H9 (cell line): Measurements from ENCODE around the gene SLC9A7. TPM values are rescaled to one million over a fixed set of nuclear protein-coding genes. Genes with fewer than 3 reads are reported as not detected.

Experiments used
- DNase-seq: peaks from one replicate; pipeline ENCODE4 v3.0.0-alpha.2; 2017
- H2AFZ ChIP-seq: one replicate; pipeline ENCODE4 v1.6.1; 2013; ENCODE audit warnings: mild to moderate bottlenecking, low read length, control low read depth, moderate library complexity
- H2AK5ac ChIP-seq: 2 replicates; pipeline ENCODE4 v1.6.1; 2013; ENCODE audit warnings: low read length, control low read depth, mixed read lengths; ENCODE audit not compliant: insufficient read length
- H2BK120ac ChIP-seq: one replicate; pipeline ENCODE4 v1.6.1; 2013; ENCODE audit warnings: low read depth, mild to moderate bottlenecking, low read length, control low read depth, inconsistent platforms; ENCODE audit not compliant: poor library complexity, severe bottlenecking
- H2BK12ac ChIP-seq: 2 replicates; pipeline ENCODE4 v1.6.1; 2013; ENCODE audit warnings: low read length, control low read depth, mixed read lengths, low read depth; ENCODE audit not compliant: insufficient read length
- H2BK15ac ChIP-seq: 2 replicates; pipeline ENCODE4 v1.6.1; 2013; ENCODE audit warnings: low read depth, low read length, control low read depth
- H2BK20ac ChIP-seq: one replicate; pipeline ENCODE4 v1.6.1; 2013; ENCODE audit warnings: low read depth, mild to moderate bottlenecking, low read length, control low read depth, inconsistent platforms; ENCODE audit not compliant: poor library complexity, severe bottlenecking
- H2BK5ac ChIP-seq: 2 replicates; pipeline ENCODE4 v1.6.1; 2013; ENCODE audit warnings: low read length, control low read depth, mixed read lengths; ENCODE audit not compliant: insufficient read length
- H3K14ac ChIP-seq: 2 replicates; pipeline ENCODE4 v1.6.1; 2013; ENCODE audit warnings: low read length, control low read depth; ENCODE audit not compliant: insufficient read depth
- H3K18ac ChIP-seq: 2 replicates; pipeline ENCODE4 v1.6.1; 2013; ENCODE audit warnings: low read depth, mild to moderate bottlenecking, mixed read lengths, low read length, control low read depth; ENCODE audit not compliant: insufficient read length
- H3K23ac ChIP-seq: 2 replicates; pipeline ENCODE4 v1.6.1; 2013; ENCODE audit warnings: low read length, control low read depth, mixed read lengths, low read depth; ENCODE audit not compliant: insufficient read length
- H3K23me2 ChIP-seq: 2 replicates; pipeline ENCODE4 v1.6.1; 2013; ENCODE audit warnings: low read depth, mild to moderate bottlenecking, mixed read lengths, low read length, control low read depth; ENCODE audit not compliant: insufficient read length, poor library complexity, severe bottlenecking
- H3K27ac ChIP-seq: 2 replicates; pipeline ENCODE4 v1.5.1; 2013; ENCODE audit warnings: low read length, control low read depth, mixed read lengths, low read depth; ENCODE audit not compliant: insufficient read length
- H3K27me3 ChIP-seq: 2 replicates; pipeline ENCODE4 v1.6.1; 2013; ENCODE audit warnings: low read length, control low read depth, inconsistent platforms; ENCODE audit not compliant: insufficient read depth
- H3K4ac ChIP-seq: 2 replicates; pipeline ENCODE4 v1.6.1; 2013; ENCODE audit warnings: low read depth, mild to moderate bottlenecking, control low read depth, inconsistent platforms, low read length, moderate library complexity
- H3K4me1 ChIP-seq: 2 replicates; pipeline ENCODE4 v1.6.1; 2013; ENCODE audit warnings: low read length, control low read depth, inconsistent platforms; ENCODE audit not compliant: insufficient read depth
- H3K4me2 ChIP-seq: 2 replicates; pipeline ENCODE4 v1.6.1; 2013; ENCODE audit warnings: low read length, control low read depth, mixed read lengths; ENCODE audit not compliant: insufficient read length, insufficient read depth
- H3K56ac ChIP-seq: 2 replicates; pipeline ENCODE4 v1.6.1; 2013; ENCODE audit warnings: low read depth, mild to moderate bottlenecking, mixed read lengths, low read length, control low read depth; ENCODE audit not compliant: insufficient read length
- H3K79me1 ChIP-seq: 2 replicates; pipeline ENCODE4 v1.6.1; 2013; ENCODE audit warnings: low read depth, mild to moderate bottlenecking, moderate library complexity, low read length, control low read depth, inconsistent platforms; ENCODE audit not compliant: insufficient read depth, poor library complexity, severe bottlenecking
- H3K79me2 ChIP-seq: 2 replicates; pipeline ENCODE4 v1.6.1; 2013; ENCODE audit warnings: low read length, control low read depth, inconsistent platforms; ENCODE audit not compliant: insufficient read depth
- H3K9ac ChIP-seq: 2 replicates; pipeline ENCODE4 v1.6.1; 2013; ENCODE audit warnings: low read length, control low read depth, mixed read lengths; ENCODE audit not compliant: insufficient read length; ENCODE audit errors: extremely low read depth
- H3K9me3 ChIP-seq: one replicate; pipeline ENCODE4 v1.6.1; 2013; ENCODE audit warnings: low read depth, low read length, inconsistent platforms; ENCODE audit not compliant: control insufficient read depth
- H3T11ph ChIP-seq: one replicate; pipeline ENCODE4 v1.6.1; 2013; ENCODE audit warnings: mild to moderate bottlenecking, low read length, control low read depth, inconsistent platforms
- H4K20me1 ChIP-seq: one replicate; pipeline ENCODE4 v1.6.1; 2013; ENCODE audit not compliant: control insufficient read depth, insufficient read length, insufficient read depth
- H4K5ac ChIP-seq: 2 replicates; pipeline ENCODE4 v1.6.1; 2013; ENCODE audit warnings: low read depth, mild to moderate bottlenecking, mixed read lengths, low read length, control low read depth; ENCODE audit not compliant: insufficient read length
- H4K8ac ChIP-seq: replicated peaks from 2 replicates; pipeline ENCODE4 v1.6.1; 2013; ENCODE audit warnings: low read length, control low read depth, mixed read lengths, low read depth; ENCODE audit not compliant: insufficient read length
- H4K91ac ChIP-seq: 2 replicates; pipeline ENCODE4 v1.6.1; 2013; ENCODE audit warnings: low read depth, mild to moderate bottlenecking, moderate library complexity, mixed read lengths, low read length, control low read depth; ENCODE audit not compliant: insufficient read length
- H3K27ac Mint-ChIP-seq, 3 experiments: 2 replicates in 2 of 3; 3 replicates in 1 of 3; pipeline ENCODE4 v1.8.0; 2020 to 2021; ENCODE audit warnings: mixed read lengths in 3 of 3, mild to moderate bottlenecking in 1 of 3, moderate library complexity in 1 of 3
- H3K27me3 Mint-ChIP-seq: 2 replicates; pipeline ENCODE4 v1.8.0; 2021; ENCODE audit warnings: low read depth, mild to moderate bottlenecking, moderate library complexity, mixed read lengths
- H3K36me3 Mint-ChIP-seq, 3 experiments: 2 replicates in 2 of 3; 3 replicates in 1 of 3; pipeline ENCODE4 v1.8.0; 2020 to 2021; ENCODE audit warnings: low read depth in 3 of 3, mixed read lengths in 3 of 3; ENCODE audit not compliant: insufficient read depth in 1 of 3
- H3K4me1 Mint-ChIP-seq, 2 experiments: 2 replicates each; pipeline ENCODE4 v1.8.0; 2020; ENCODE audit warnings: mixed read lengths in 2 of 2
- H3K4me3 Mint-ChIP-seq, 2 experiments: 2 replicates in 1 of 2; 3 replicates in 1 of 2; pipeline ENCODE4 v1.8.0; 2020 to 2021; ENCODE audit warnings: mild to moderate bottlenecking in 2 of 2, mixed read lengths in 2 of 2, moderate library complexity in 1 of 2
- H3K9me3 Mint-ChIP-seq, 2 experiments: 2 replicates in 1 of 2; 3 replicates in 1 of 2; pipeline ENCODE4 v1.8.0; 2020; ENCODE audit warnings: mild to moderate bottlenecking in 2 of 2, mixed read lengths in 2 of 2, moderate library complexity in 1 of 2
- total RNA-seq: library from RNA; stranded (reverse); gene quantifications from 2 replicates; pipeline ENCODE4 v1.2.1, GENCODE V29; 2021
- TF ChIP-seq, protein P1 (sequence below): fragments of 200-600 bp; sonication (generic); conservative IDR thresholded peaks from 3 replicates; pipeline ENCODE4 v1.8.0; 2021; ENCODE audit warnings: antibody characterized with exemption, mild to moderate bottlenecking

The SLC9A7 gene
- total RNA-seq, 1 experiment from 2014 or later, result 5.9 TPM

DNA sequence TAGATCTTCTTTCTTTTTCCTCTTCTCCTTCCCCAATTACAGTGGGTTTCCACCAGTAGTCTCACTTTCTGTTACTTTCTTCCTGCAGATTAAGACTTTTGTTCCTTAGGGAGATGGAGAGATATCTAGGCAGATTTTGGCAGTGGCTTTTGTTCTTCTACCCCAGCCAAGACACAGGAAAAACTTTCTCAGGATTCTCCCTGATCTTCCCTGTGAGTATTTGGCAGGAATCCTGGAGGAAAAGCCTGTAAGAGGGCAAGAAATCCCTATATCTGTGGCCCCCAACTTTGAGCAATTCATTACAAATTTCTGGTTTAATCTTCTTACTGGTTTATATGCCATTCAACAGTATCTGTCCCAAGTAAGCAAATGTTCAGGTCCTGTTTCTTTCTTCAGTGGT is 21.9 kb downstream of the SLC9A7 start:
- Histone ChIP-seq H4K8ac (no peak overlapping the region), H2AK5ac (no peak overlapping the region), H3K4ac (no peak overlapping the region), H2BK5ac (no peak overlapping the region), H3K23me2 (no peaks in the 10 kb centered on the region), H4K20me1 (no peaks in the 10 kb centered on the region), H2BK12ac (no peak overlapping the region), H2BK120ac (no peak overlapping the region), H3K9ac (no peak overlapping the region), H3K14ac (no peak overlapping the region), H3K4me2 (no peak overlapping the region), H3K4me1 (no peaks in the 10 kb centered on the region), H2BK20ac (no peak overlapping the region), H3K18ac (no peak overlapping the region), H3K27me3 (no peaks in the 10 kb centered on the region), H3K23ac (no peak overlapping the region), H4K91ac (no peak overlapping the region), H3T11ph (no peak overlapping the region), H3K9me3 (peaks cover 23% of the 10 kb centered on the region), H2BK15ac (no peak overlapping the region), H3K56ac (no peak overlapping the region), H3K27ac (no peak overlapping the region), H4K5ac (no peak overlapping the region), H3K79me2 (no peaks in the 10 kb centered on the region), H3K79me1 (no peaks in the 10 kb centered on the region), H2AFZ (no peak overlapping the region)
- Mint-ChIP-seq H3K36me3 (peaks cover 22 to 42% (median 31%) of the 10 kb centered on the region in 3 experiments), H3K4me1 (no peaks in the 10 kb centered on the region), H3K27me3 (no peaks in the 10 kb centered on the region; the same call in 1 of the 2 replicates), H3K27ac (no peak overlapping the region), H3K9me3 (peaks cover 81 to 82% of the 10 kb centered on the region in 2 experiments), H3K4me3 (no peak overlapping the region)
- DNase-seq, result no peak
- TF ChIP-seq, protein P1, sequence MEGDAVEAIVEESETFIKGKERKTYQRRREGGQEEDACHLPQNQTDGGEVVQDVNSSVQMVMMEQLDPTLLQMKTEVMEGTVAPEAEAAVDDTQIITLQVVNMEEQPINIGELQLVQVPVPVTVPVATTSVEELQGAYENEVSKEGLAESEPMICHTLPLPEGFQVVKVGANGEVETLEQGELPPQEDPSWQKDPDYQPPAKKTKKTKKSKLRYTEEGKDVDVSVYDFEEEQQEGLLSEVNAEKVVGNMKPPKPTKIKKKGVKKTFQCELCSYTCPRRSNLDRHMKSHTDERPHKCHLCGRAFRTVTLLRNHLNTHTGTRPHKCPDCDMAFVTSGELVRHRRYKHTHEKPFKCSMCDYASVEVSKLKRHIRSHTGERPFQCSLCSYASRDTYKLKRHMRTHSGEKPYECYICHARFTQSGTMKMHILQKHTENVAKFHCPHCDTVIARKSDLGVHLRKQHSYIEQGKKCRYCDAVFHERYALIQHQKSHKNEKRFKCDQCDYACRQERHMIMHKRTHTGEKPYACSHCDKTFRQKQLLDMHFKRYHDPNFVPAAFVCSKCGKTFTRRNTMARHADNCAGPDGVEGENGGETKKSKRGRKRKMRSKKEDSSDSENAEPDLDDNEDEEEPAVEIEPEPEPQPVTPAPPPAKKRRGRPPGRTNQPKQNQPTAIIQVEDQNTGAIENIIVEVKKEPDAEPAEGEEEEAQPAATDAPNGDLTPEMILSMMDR, result no peak
